NCI-H1092 treated with DMSO at 0.1 percent for 48 hours (cell line): ENCODE results near the gene EPHB2.

Source experiments
- DNase-seq: peaks from one replicate; lab custom pipeline; 2025; lab: John Stamatoyannopoulos, UW

EPHB2 gene

GRCh38 chr1:22722901-22723550, 12.4 kb downstream of the EPHB2 start:
- no peak for DNase-seq

DNA sequence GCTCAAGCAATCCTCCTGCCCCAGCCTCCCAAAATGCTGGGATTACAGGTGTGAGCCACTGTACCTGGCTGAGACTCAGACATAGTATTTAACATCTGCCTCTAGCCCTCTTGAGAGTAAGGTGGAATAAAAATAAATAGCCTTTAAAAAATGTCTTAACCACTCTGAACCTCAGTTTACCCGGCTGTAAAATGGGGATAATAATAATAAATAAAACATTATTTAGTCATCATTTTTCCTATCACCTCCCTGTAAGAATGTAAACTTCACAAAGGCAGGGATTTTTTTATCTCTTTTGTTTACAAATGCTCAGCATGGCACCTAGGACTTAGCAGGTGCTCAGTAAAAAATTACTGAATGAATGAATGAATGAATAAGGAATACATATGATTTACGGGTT, 17.2 kb downstream of the EPHB2 start:
- DNase-seq = no peak

DNA sequence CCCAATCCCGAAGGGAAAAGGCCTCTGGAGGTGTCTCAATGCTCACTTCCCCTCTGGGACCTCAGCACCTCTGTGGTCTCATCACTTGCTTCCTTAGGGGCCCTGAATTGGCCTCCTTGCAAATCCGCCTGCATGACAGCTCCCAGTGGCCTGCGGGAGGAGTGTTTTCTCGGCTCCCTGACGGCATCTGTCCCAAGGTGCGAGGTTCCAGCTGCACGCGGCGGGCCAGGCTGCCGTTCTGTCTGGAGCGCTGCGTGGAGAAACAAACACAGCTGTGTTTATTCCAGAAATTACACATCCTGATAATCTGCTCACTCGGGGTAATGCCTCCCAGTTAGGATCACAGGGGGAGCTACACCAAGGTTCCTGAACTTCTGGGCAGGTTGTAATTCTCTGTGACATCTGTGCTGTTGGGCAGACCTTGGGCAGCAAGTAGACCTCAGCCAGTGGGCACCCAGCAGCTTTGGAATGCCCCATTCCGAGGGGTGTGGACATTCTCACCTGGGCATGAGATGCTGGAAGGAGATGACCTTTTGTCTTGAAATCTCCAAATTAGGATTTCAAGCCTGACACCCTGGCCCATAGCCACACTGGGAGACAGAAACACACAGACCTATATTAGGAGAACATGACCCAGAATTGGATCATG, 18.2 kb downstream of the EPHB2 start:
- peak; percentile 28 for DNase-seq

DNA sequence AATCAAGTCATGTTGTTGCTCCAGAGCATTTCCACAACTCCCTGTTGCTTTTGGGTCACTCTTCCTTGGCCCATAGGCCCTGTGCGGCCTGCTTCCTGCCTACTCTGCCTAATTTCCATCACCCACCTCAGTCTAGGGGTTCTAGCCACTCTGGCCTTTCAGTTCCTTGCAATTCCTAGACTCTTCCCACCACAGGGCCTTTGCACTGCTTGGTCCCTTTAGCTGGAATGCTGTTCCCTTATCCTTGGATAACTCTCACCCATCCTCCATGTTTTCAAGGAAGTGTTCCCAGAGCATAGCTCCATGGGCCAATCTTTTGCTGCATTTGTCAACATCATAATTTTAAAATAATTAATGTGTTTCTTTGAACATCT, 18.7 kb downstream of the EPHB2 start:
- no peak for DNase-seq

DNA sequence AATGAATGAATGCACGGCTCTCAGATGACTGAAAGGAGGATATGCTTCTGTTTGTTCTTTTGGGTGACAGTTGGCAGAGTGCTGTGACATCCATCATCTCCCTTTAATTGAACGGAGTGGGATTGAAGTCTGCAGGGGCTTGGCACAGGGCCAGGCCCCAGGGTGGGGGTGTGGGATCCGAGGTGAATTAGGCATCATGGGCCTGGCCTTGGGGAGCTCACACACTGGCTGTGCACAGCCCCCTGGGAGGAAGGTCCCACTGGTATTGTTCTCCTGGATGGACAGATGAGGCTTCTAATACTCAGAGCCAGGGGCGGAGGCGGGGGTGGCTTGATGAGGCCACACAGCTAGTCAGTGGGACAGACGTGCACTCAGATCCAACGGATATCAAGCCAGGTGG, 19.3 kb downstream of the EPHB2 start:
- peak; percentile 29 for DNase-seq

- DNase-seq = no peak
Observed at GRCh38 chr1:22731924-22732720, 21.5 kb downstream of the EPHB2 start.

GRCh38 chr1:22733643-22734042, 23.0 kb downstream of the EPHB2 start:
- DNase-seq = no peak

- DNase-seq = no peak
Observed at GRCh38 chr1:22736501-22737080, 26.0 kb downstream of the EPHB2 start.

GRCh38 chr1:22737374-22738068, 26.9 kb downstream of the EPHB2 start:
- DNase-seq = no peak

DNA sequence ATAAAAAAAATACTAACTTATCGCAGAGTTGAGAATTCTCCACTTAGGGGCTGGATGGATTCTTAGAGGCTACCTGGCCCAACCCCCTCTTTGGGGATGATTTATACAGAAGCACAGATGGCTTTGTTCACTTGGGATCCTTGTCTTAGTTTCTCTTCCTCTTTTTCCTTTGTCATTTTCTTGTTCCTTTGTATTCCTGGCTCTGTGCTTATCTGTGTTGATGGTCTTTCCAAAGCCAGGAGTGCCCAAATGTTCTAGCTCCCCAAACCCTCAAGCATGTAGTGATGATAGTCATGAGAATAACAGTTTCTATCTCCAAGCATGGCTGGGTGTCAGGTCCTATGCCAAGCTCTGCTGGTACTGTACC, 27.4 kb downstream of the EPHB2 start:
- DNase-seq = no peak

- DNase-seq = no peak
Observed at GRCh38 chr1:22738522-22738921, 27.9 kb downstream of the EPHB2 start.

- no peak for DNase-seq
Observed at GRCh38 chr1:22739648-22740385, 29.2 kb downstream of the EPHB2 start.

- no peak for DNase-seq
Observed at GRCh38 chr1:22741118-22741517, 30.5 kb downstream of the EPHB2 start.

GRCh38 chr1:22745669-22746585, 35.3 kb downstream of the EPHB2 start:
- DNase-seq = no peak

- no peak for DNase-seq
Observed at GRCh38 chr1:22747021-22747734, 36.5 kb downstream of the EPHB2 start.

DNA sequence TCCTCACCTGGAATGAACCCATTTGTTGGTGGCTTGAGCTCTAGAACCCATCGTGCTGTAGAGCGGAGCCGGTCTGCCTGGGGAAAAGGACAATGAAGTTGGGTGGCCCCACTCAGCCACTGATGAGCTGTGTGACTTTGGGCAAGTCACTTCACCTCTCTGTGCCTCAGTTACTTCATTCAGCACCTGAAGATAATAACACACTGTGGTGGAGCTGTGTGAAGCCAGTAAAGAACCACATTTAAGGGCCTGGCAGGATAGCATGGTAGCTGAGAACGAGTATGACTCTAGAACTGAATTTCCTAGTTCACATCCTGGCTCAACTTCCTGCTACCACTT, 37.1 kb downstream of the EPHB2 start:
- DNase-seq = no peak

DNA sequence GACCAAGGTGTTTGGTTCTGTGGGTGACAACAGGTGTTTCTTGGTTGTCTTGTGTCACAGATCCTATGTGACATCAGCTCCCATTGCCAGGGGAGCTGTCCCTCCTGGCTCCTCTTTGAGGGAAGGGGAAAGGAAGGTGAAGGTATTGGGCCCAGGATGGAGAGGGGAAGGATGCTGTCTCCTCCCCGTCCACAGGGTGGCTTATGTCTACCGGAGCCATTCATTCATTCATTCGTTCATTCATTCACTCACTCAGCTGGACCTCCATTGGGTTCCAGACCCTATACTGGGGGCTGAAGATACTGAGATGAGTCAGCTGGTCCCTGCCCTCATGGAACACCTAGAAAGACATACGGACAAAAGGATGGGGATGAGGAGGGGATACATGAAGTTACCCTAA, 38.9 kb downstream of the EPHB2 start:
- DNase-seq = no peak

DNA sequence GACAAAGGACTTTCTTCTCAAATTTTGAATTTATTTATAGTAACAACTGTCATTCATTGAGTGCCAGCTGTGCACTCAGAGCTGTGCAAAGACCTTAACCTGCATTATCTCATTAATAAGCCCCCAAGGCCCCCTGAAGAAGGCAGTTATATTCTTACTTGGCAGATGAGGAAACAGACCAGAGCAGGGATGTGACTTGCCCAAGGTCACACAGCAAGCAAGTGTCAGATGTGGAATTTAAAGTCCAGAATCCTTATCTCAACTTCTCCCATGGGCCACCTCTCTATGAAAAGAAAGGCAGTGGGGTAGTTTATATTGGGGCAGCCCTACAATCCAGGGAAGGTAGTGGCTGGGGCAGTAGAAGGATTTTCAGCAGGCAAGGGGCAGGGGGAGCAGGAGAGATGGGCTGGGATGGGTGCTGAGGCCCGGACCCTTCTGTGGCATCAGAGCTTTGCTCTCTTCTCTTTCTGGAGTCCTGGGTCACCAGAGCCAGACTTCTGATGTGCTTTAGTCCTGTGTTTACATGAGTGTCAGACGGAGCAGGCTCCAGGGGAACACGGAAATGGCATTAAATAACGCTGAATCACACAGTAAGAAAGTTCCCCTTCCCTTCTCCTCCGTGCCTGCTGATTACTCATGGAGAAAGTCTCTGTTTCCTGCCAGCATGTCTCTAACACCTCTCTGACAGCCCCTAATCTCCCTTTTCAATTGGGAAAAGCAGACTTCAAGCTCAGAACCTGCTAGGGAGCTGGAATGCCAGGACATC, 39.5 kb downstream of the EPHB2 start:
- DNase-seq = no peak

DNA sequence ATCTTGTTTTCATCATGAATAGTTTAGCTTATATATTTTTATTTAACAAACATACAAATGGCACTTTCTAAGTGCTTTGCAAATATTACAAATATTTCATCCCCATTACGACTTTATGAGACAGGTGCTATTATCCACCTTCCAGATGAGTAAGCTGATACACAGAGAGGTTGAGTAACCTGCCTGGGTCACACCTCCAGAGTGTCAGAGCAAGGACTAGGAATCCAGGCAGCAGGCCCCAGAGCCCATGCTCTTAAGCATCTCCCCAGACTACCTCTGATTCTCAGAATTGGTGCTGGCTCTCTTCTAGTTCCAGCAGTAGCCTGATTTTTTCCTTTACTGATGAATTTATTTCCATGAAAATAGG, 40.0 kb downstream of the EPHB2 start:
- no peak for DNase-seq
